ENCODE results near the gene TUSC2. TPM values are rescaled to one million over a fixed set of nuclear protein-coding genes. Genes with fewer than 3 reads are reported as not detected.

TUSC2 gene
- total and polyA plus RNA-seq, 2 of the 13 experiments (the other 11 are each of a cell fraction or from before 2014, with no cell fraction given): 36.7 to 39.1 TPM

DNA sequence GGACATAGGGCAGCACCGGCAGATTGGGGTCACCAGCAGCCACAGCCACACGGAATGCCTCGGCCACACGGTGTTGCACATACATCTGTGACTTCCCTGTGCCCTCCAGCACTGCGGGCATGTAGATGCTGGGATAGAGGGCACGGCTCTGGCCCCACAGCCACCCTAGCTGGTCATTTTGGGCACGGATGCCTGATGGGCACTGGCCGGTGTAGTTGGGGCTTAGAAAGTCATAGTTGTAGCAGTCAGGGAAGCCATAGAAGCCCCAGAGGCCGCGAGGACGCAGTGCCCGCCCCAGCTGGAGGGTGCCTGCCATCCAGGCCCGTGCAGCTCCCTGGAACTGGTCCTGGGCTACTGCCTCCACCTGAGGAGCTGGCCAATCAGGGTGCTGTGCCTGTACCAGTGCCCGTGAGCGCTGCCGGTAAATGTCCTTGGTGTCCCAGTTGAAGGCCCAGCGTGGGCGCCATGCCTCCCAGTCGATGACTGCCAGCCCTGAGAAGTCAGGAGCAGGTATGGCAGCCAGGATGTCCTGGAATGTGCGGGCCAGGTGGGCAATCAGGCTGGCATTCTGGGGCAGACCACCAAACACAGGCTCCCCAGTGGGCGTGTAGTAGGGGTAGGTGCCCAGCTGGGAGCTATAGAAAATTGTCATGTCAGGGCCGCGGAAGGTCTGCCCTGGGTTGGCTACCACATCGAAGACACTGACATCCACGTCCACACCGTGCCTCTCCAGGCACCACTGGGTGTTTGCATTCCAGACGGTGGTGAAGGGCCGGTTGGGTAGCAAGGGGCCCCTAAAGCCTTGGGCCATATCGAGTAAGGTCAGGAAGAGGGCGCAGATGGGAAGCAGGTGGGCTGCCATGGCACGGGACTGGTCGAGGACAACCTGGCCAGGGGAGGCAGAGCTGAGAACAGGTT lies 25.7 kb downstream of the TUSC2 start (continued):
- TF ChIP-seq, protein P1, sequence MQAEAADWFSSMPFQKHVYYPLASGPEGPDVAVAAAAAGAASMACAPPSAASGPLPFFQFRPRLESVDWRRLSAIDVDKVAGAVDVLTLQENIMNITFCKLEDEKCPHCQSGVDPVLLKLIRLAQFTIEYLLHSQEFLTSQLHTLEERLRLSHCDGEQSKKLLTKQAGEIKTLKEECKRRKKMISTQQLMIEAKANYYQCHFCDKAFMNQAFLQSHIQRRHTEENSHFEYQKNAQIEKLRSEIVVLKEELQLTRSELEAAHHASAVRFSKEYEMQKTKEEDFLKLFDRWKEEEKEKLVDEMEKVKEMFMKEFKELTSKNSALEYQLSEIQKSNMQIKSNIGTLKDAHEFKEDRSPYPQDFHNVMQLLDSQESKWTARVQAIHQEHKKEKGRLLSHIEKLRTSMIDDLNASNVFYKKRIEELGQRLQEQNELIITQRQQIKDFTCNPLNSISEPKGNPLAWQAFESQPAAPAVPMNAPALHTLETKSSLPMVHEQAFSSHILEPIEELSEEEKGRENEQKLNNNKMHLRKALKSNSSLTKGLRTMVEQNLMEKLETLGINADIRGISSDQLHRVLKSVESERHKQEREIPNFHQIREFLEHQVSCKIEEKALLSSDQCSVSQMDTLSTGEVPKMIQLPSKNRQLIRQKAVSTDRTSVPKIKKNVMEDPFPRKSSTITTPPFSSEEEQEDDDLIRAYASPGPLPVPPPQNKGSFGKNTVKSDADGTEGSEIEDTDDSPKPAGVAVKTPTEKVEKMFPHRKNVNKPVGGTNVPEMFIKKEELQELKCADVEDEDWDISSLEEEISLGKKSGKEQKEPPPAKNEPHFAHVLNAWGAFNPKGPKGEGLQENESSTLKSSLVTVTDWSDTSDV (CRISPR knock-in tag; IDR thresholded peaks at IDR 0.05): peak; percentile 90; the same call in 1 of the 2 replicates
- no peak for TF ChIP-seq MYNN (CRISPR knock-in tag; IDR thresholded peaks at IDR 0.05; ENCODE audit: low read depth)
- peak; percentile 53 for TF ChIP-seq ZNF563 (CRISPR knock-in tag; IDR thresholded peaks at IDR 0.05)
- TF ChIP-seq MIER3 (CRISPR knock-in tag; IDR thresholded peaks at IDR 0.05; ENCODE audit: borderline replicate concordance): no peak
- TF ChIP-seq, protein P2, sequence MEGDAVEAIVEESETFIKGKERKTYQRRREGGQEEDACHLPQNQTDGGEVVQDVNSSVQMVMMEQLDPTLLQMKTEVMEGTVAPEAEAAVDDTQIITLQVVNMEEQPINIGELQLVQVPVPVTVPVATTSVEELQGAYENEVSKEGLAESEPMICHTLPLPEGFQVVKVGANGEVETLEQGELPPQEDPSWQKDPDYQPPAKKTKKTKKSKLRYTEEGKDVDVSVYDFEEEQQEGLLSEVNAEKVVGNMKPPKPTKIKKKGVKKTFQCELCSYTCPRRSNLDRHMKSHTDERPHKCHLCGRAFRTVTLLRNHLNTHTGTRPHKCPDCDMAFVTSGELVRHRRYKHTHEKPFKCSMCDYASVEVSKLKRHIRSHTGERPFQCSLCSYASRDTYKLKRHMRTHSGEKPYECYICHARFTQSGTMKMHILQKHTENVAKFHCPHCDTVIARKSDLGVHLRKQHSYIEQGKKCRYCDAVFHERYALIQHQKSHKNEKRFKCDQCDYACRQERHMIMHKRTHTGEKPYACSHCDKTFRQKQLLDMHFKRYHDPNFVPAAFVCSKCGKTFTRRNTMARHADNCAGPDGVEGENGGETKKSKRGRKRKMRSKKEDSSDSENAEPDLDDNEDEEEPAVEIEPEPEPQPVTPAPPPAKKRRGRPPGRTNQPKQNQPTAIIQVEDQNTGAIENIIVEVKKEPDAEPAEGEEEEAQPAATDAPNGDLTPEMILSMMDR (CRISPR knock-in tag; IDR thresholded peaks at IDR 0.05): no peak
- TF ChIP-seq KDM1A (CRISPR knock-in tag; IDR thresholded peaks at IDR 0.05): no peak
- TF ChIP-seq ZNF761 (CRISPR knock-in tag; conservative IDR thresholded peaks at IDR 0.05): no peak
- no peak; the same call in 1 of the 2 replicates for TF ChIP-seq ZNF530 (CRISPR knock-in tag; IDR thresholded peaks at IDR 0.05; ENCODE audit: low read depth)
- TF ChIP-seq, protein P3, sequence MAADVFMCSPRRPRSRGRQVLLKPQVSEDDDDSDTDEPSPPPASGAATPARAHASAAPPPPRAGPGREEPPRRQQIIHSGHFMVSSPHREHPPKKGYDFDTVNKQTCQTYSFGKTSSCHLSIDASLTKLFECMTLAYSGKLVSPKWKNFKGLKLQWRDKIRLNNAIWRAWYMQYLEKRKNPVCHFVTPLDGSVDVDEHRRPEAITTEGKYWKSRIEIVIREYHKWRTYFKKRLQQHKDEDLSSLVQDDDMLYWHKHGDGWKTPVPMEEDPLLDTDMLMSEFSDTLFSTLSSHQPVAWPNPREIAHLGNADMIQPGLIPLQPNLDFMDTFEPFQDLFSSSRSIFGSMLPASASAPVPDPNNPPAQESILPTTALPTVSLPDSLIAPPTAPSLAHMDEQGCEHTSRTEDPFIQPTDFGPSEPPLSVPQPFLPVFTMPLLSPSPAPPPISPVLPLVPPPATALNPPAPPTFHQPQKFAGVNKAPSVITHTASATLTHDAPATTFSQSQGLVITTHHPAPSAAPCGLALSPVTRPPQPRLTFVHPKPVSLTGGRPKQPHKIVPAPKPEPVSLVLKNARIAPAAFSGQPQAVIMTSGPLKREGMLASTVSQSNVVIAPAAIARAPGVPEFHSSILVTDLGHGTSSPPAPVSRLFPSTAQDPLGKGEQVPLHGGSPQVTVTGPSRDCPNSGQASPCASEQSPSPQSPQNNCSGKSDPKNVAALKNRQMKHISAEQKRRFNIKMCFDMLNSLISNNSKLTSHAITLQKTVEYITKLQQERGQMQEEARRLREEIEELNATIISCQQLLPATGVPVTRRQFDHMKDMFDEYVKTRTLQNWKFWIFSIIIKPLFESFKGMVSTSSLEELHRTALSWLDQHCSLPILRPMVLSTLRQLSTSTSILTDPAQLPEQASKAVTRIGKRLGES (CRISPR knock-in tag; IDR thresholded peaks at IDR 0.05; ENCODE audit: borderline replicate concordance): no peak
- no peak for TF ChIP-seq KLF12 (CRISPR knock-in tag; IDR thresholded peaks at IDR 0.05; ENCODE audit: borderline replicate concordance)
- TF ChIP-seq, protein P4, sequence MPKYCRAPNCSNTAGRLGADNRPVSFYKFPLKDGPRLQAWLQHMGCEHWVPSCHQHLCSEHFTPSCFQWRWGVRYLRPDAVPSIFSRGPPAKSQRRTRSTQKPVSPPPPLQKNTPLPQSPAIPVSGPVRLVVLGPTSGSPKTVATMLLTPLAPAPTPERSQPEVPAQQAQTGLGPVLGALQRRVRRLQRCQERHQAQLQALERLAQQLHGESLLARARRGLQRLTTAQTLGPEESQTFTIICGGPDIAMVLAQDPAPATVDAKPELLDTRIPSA (CRISPR knock-in tag; IDR thresholded peaks at IDR 0.05; ENCODE audit: borderline replicate concordance): no peak; the same call in 1 of the 2 replicates
- no peak for TF ChIP-seq MED13 (CRISPR knock-in tag; IDR thresholded peaks at IDR 0.05)
- TF ChIP-seq ZNF75D (CRISPR knock-in tag; IDR thresholded peaks at IDR 0.05; ENCODE audit: borderline replicate concordance): no peak
- TF ChIP-seq PAX8 (CRISPR knock-in tag; IDR thresholded peaks at IDR 0.05; ENCODE audit: borderline replicate concordance): no peak
- TF ChIP-seq GZF1 (CRISPR knock-in tag; IDR thresholded peaks at IDR 0.05): no peak
- TF ChIP-seq, protein P5, sequence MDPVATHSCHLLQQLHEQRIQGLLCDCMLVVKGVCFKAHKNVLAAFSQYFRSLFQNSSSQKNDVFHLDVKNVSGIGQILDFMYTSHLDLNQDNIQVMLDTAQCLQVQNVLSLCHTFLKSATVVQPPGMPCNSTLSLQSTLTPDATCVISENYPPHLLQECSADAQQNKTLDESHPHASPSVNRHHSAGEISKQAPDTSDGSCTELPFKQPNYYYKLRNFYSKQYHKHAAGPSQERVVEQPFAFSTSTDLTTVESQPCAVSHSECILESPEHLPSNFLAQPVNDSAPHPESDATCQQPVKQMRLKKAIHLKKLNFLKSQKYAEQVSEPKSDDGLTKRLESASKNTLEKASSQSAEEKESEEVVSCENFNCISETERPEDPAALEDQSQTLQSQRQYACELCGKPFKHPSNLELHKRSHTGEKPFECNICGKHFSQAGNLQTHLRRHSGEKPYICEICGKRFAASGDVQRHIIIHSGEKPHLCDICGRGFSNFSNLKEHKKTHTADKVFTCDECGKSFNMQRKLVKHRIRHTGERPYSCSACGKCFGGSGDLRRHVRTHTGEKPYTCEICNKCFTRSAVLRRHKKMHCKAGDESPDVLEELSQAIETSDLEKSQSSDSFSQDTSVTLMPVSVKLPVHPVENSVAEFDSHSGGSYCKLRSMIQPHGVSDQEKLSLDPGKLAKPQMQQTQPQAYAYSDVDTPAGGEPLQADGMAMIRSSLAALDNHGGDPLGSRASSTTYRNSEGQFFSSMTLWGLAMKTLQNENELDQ (CRISPR knock-in tag; IDR thresholded peaks at IDR 0.05; ENCODE audit: borderline replicate concordance): no peak
- no peak for TF ChIP-seq ZNF775 (CRISPR knock-in tag; IDR thresholded peaks at IDR 0.05; ENCODE audit: borderline replicate concordance)

Measured in HepG2 (cell line).